ENCODE results near the gene PELO.

GRCh38 chr5:52791366-52791765, 3.6 kb downstream of the PELO start:
- no peak for TF ChIP-seq CTCF (conservative IDR thresholded peaks at IDR 0.05)
- no peak for TF ChIP-seq EZH2 (IDR thresholded peaks at IDR 0.05; ENCODE audit: low read depth)

All from PC-9 (cell line).